Body of pancreas (tissue), 4 donors: ENCODE results near the gene RFFL. TPM values are rescaled to one million over a fixed set of nuclear protein-coding genes. Genes with fewer than 3 reads are reported as not detected.
A peak's percentile ranks its signal among the peaks of the same experiment; 100 is the strongest.

ENCODE experiments used
- ATAC-seq: fragments of 150-250 bp; one replicate; pipeline ENCODE4 v1.9.1; 2016
- DNase-seq, 4 donors: peaks; one replicate each; pipeline ENCODE4 v3.0.0-alpha.2; 2019
- H3K27ac ChIP-seq, 4 donors: fragments of 200-600 bp; sonication (generic); 1 replicate in 3 of 4; 2 replicates in 1 of 4; pipeline versions ENCODE4 v1.5.1 to v1.6.1; 2016 to 2019; ENCODE audit warnings: mild to moderate bottlenecking in 1 of 4, mixed read lengths in 1 of 4, moderate library complexity in 1 of 4
- H3K27me3 ChIP-seq, 2 donors: fragments of 200-600 bp; sonication (generic); one replicate each; pipeline ENCODE4 v1.6.0; 2016; ENCODE audit warnings: mild to moderate bottlenecking in 1 of 2
- H3K36me3 ChIP-seq, 2 donors: fragments of 200-600 bp; sonication (generic); replicated peaks in 1 of 2; 2 replicates each; pipeline ENCODE4 v1.5.1; 2016; ENCODE audit warnings: low read depth in 2 of 2; ENCODE audit not compliant: insufficient read depth in 1 of 2
- H3K4me1 ChIP-seq: fragments of 200-600 bp; sonication (generic); one replicate; pipeline ENCODE4 v1.6.0; 2016
- H3K4me3 ChIP-seq, 2 donors: fragments of 200-600 bp; sonication (generic); 1 replicate in 1 of 2; 2 replicates in 1 of 2; pipeline ENCODE4 v1.5.1; 2016 to 2019
- H3K9me3 ChIP-seq, 3 donors: fragments of 200-600 bp; sonication (generic); 1 replicate in 2 of 3; 2 replicates in 1 of 3; pipeline ENCODE4 v1.5.1; 2016
- CTCF ChIP-seq, 7 experiments: fragments of 450-650 bp in 4 of 7; fragments of 200-600 bp in 3 of 7; sonication (generic) in 3 of 7; IDR thresholded peaks; one replicate each; pipeline ENCODE4 v1.5.1; 2016 to 2019; ENCODE audit warnings: antibody characterized with exemption in 7 of 7
- POLR2A ChIP-seq, 3 donors: fragments of 450-650 bp; IDR thresholded peaks; one replicate each; pipeline ENCODE4 v1.6.1; 2016; ENCODE audit warnings: antibody characterized with exemption in 3 of 3, mild to moderate bottlenecking in 2 of 3
- WGBS, 2 donors: methylation state at CpG; one replicate each; pipeline ENCODE4 v1.1.5; 2017; 5-methylcytosine and 5-hydroxymethylcytosine counted together
- intact Hi-C: fragments of 100-400 bp; cut with DNase I; formaldehyde crosslinking; loops from one replicate; pipeline ENCODE4 v1.15.1; 2023
- total RNA-seq, 2 donors: library from RNA; depleted of rRNA; stranded (reverse); fragments of >200 nt; gene quantifications; one replicate each; pipeline ENCODE4 v1.1.0, GENCODE V29; 2016

Gene RFFL
- total RNA-seq, 2 donors from 2014 or later: 11.9 to 17.8 TPM

- Histone ChIP-seq H3K4me3 (peak within 1 kb of the TSS; percentile 57 to 65), H3K27me3 (no peaks in the 10 kb centered on the region), H3K9me3 (no peaks in the 10 kb centered on the region), H3K27ac (peak within 1 kb of the TSS; percentile 96 to 97 (median 96)), H3K4me1 (peaks cover 29% of the 10 kb centered on the region), H3K36me3 (no peaks in the 10 kb centered on the region)
- TF ChIP-seq POLR2A (IDR thresholded peaks at IDR 0.05): peak; percentile 51 to 83 (median 77)
- TF ChIP-seq CTCF (IDR thresholded peaks at IDR 0.05): no peak
- intact Hi-C loops: no loop called here
- peak; percentile 95 for DNase-seq
- WGBS, 2 donors: 0 to 1% methylated on average over 4 to 39 of the region's 39 CpGs
- ATAC-seq: peak; percentile 94
Measured at GRCh38 chr17:34980353-34980680, 83.2 kb downstream of the RFFL start, which contains the start of gene LIG3. LIG3 (plus strand) TSS chr17:34980512; CDS start chr17:34983006, 2,494 bp downstream.

- intact Hi-C loops: no loop called here
- DNase-seq (no peak), ATAC-seq (no peak)
- Histone ChIP-seq H3K36me3 (no peaks in the 10 kb centered on the region), H3K4me1 (peaks cover 29% of the 10 kb centered on the region), H3K4me3 (peak overlapping the region in 1 of 2 donors; percentile 65), H3K9me3 (no peaks in the 10 kb centered on the region), H3K27ac (peak overlapping the region; percentile 96 to 97 (median 96)), H3K27me3 (no peaks in the 10 kb centered on the region)
- TF ChIP-seq CTCF (IDR thresholded peaks at IDR 0.05): no peak
- TF ChIP-seq POLR2A (IDR thresholded peaks at IDR 0.05): no peak
- 22 to 23% methylated on average over 15 of the region's 15 CpGs for WGBS, 2 donors
Measured at GRCh38 chr17:34979650-34980352, 83.7 kb downstream of the RFFL start.

GRCh38 chr17:34979153-34979552, 84.4 kb downstream of the RFFL start:
- TF ChIP-seq CTCF (IDR thresholded peaks at IDR 0.05) (no peak), POLR2A (IDR thresholded peaks at IDR 0.05) (no peak)
- H3K27ac ChIP-seq: no peak overlapping the region
- ATAC-seq: no peak

GRCh38 chr17:34974794-34975785, 88.4 kb downstream of the RFFL start:
- Histone ChIP-seq H3K27me3 (no peaks in the 10 kb centered on the region), H3K4me1 (peaks cover 8% of the 10 kb centered on the region), H3K4me3 (no peak overlapping the region), H3K36me3 (no peaks in the 10 kb centered on the region), H3K27ac (no peak overlapping the region), H3K9me3 (no peaks in the 10 kb centered on the region)
- TF ChIP-seq POLR2A (IDR thresholded peaks at IDR 0.05) (no peak), CTCF (IDR thresholded peaks at IDR 0.05) (no peak)
- intact Hi-C loops: no loop called here
- DNase-seq (no peak), ATAC-seq (no peak)
- 78 to 90% methylated on average over 3 of the region's 3 CpGs for WGBS, 2 donors

More at GRCh38 chr17:34979153-34979552, 84.4 kb downstream of the RFFL start:
- no peaks in the 10 kb centered on the region for H3K9me3 ChIP-seq
- H3K4me1 ChIP-seq: peaks cover 29% of the 10 kb centered on the region
- no peak for DNase-seq
- intact Hi-C loops: no loop called here
- H3K27me3 ChIP-seq: no peaks in the 10 kb centered on the region
- 88 to 92% methylated on average over 7 of the region's 7 CpGs for WGBS, 2 donors
- no peaks in the 10 kb centered on the region for H3K36me3 ChIP-seq
- H3K4me3 ChIP-seq: no peak overlapping the region
